Uterus (tissue), 2 donors: ENCODE results near the gene SGTA.

Source experiments
- POLR2A ChIP-seq, 2 donors: fragments of 450-650 bp; IDR thresholded peaks; one replicate each; pipeline ENCODE4 v1.6.1; 2016; ENCODE audit warnings: antibody characterized with exemption in 2 of 2, mild to moderate bottlenecking in 1 of 2, moderate library complexity in 1 of 2
- TF ChIP-seq, protein P1 (sequence below), 4 experiments: fragments of 200-600 bp in 2 of 4; fragments of 450-650 bp in 2 of 4; sonication (generic) in 2 of 4; IDR thresholded peaks; one replicate each; pipeline ENCODE4 v1.5.1; 2016 to 2019; ENCODE audit warnings: antibody characterized with exemption in 4 of 4, mild to moderate bottlenecking in 2 of 4, moderate library complexity in 1 of 4

DNA sequence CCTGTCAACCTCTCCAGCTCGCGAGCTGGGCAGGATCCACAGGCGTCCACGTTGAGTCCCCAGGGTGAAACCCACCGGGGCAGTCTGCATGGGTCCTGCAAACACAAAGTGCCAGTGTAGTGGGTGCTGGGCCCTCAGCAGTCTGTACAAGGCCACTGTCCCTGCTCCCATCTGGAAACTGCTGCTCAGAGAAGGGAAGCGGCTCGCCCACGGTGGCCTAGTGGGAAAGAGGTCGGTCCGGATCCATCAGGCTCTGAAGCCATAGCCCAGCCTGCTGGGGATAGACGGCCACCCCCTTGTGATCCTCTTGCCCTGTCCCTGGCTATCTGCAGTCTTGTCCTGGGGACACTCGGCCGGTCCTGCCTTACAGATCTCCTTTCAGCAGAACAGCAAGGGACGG, 59.3 kb downstream of the SGTA start:
- TF ChIP-seq, protein P1, sequence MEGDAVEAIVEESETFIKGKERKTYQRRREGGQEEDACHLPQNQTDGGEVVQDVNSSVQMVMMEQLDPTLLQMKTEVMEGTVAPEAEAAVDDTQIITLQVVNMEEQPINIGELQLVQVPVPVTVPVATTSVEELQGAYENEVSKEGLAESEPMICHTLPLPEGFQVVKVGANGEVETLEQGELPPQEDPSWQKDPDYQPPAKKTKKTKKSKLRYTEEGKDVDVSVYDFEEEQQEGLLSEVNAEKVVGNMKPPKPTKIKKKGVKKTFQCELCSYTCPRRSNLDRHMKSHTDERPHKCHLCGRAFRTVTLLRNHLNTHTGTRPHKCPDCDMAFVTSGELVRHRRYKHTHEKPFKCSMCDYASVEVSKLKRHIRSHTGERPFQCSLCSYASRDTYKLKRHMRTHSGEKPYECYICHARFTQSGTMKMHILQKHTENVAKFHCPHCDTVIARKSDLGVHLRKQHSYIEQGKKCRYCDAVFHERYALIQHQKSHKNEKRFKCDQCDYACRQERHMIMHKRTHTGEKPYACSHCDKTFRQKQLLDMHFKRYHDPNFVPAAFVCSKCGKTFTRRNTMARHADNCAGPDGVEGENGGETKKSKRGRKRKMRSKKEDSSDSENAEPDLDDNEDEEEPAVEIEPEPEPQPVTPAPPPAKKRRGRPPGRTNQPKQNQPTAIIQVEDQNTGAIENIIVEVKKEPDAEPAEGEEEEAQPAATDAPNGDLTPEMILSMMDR (IDR thresholded peaks at IDR 0.05), result no peak
- TF ChIP-seq POLR2A (IDR thresholded peaks at IDR 0.05), result no peak
